Measurements from ENCODE around the gene C1QTNF5. TPM values are rescaled to one million over a fixed set of nuclear protein-coding genes. Genes with fewer than 3 reads are reported as not detected.

C1QTNF5 gene
- total and polyA plus RNA-seq, 4 donors, result 1.9 to 6.4 (median 3.3) TPM

- Histone ChIP-seq H3K9ac (ENCODE audit: low read depth in 1 of 2, low read length in 2 of 2) (no peak overlapping the region), H3K9me3 (ENCODE audit: control insufficient read depth in 4 of 4, low read length in 3 of 4) (no peaks in the 10 kb centered on the region), H3K4me1 (ENCODE audit: control insufficient read depth in 4 of 4, insufficient read depth in 4 of 4, low read length in 3 of 4) (peaks cover 24 to 89% (median 71%) of the 10 kb centered on the region in 4 donors), H3K27ac (ENCODE audit: low read depth in 1 of 2, low read length in 2 of 2) (no peak overlapping the region), H3K4me3 (ENCODE audit: low read depth in 1 of 3, low read length in 3 of 3) (no peak overlapping the region), H3K27me3 (ENCODE audit: control insufficient read depth in 4 of 4, insufficient read depth in 4 of 4, low read length in 3 of 4) (no peaks in the 10 kb centered on the region), H3K36me3 (ENCODE audit: control insufficient read depth in 4 of 4, insufficient read depth in 3 of 4, low read depth in 1 of 4, low read length in 3 of 4) (no peaks in the 10 kb centered on the region)
- TF ChIP-seq RXRA (IDR thresholded peaks at IDR 0.05), result no peak
- no peak for TF ChIP-seq JUND (IDR thresholded peaks at IDR 0.05)
- TF ChIP-seq NR2F2 (IDR thresholded peaks at IDR 0.05), result no peak
- no peak for TF ChIP-seq ATF3 (IDR thresholded peaks at IDR 0.05)
- TF ChIP-seq SP1 (IDR thresholded peaks at IDR 0.05), result no peak
- no peak for TF ChIP-seq CTCF (IDR thresholded peaks at IDR 0.05; ENCODE audit: low read depth, low read length, missing input control)
- no peak for TF ChIP-seq FOXA1 (IDR thresholded peaks at IDR 0.05)
- no peak for TF ChIP-seq RAD21 (IDR thresholded peaks at IDR 0.05)
- TF ChIP-seq REST (IDR thresholded peaks at IDR 0.05), result no peak
- TF ChIP-seq GABPA (IDR thresholded peaks at IDR 0.05 in 1 of 2, conservative IDR thresholded peaks at IDR 0.05 in 1 of 2), result no peak
- DNase-seq (ENCODE audit: low spot score), result no peak
- WGBS, result 92% methylated on average over 11 of the region's 11 CpGs
Measured at GRCh38 chr11:119366690-119367620, 26.3 kb upstream of the C1QTNF5 start.

GRCh38 chr11:119365071-119365591 is 24.4 kb upstream of the C1QTNF5 start:
- Histone ChIP-seq H3K9ac (ENCODE audit: low read depth in 1 of 2, low read length in 2 of 2) (no peak overlapping the region), H3K27ac (ENCODE audit: low read depth in 1 of 2, low read length in 2 of 2) (peak overlapping the region; percentile 57 to 70), H3K4me3 (ENCODE audit: low read depth in 1 of 3, low read length in 3 of 3) (no peak overlapping the region), H3K27me3 (ENCODE audit: control insufficient read depth in 4 of 4, insufficient read depth in 4 of 4, low read length in 3 of 4) (no peaks in the 10 kb centered on the region), H3K36me3 (ENCODE audit: control insufficient read depth in 4 of 4, insufficient read depth in 3 of 4, low read depth in 1 of 4, low read length in 3 of 4) (no peaks in the 10 kb centered on the region), H3K9me3 (ENCODE audit: control insufficient read depth in 4 of 4, low read length in 3 of 4) (no peaks in the 10 kb centered on the region), H3K4me1 (ENCODE audit: control insufficient read depth in 4 of 4, insufficient read depth in 4 of 4, low read length in 3 of 4) (peaks cover 20 to 83% (median 67%) of the 10 kb centered on the region in 4 donors)
- DNase-seq (ENCODE audit: low spot score), result no peak
- 76% methylated on average over 6 of the region's 6 CpGs for WGBS
- TF ChIP-seq NR2F2 (IDR thresholded peaks at IDR 0.05), result no peak
- no peak for TF ChIP-seq ZBTB33 (IDR thresholded peaks at IDR 0.05)
- no peak for TF ChIP-seq CTCF (IDR thresholded peaks at IDR 0.05; ENCODE audit: low read depth, low read length, missing input control)
- no peak for TF ChIP-seq MAX (IDR thresholded peaks at IDR 0.05)
- no peak for TF ChIP-seq SP1 (IDR thresholded peaks at IDR 0.05)
- no peak for TF ChIP-seq YY1 (IDR thresholded peaks at IDR 0.05)
- TF ChIP-seq JUND (IDR thresholded peaks at IDR 0.05), result no peak
- no peak for TF ChIP-seq HNF4A (conservative IDR thresholded peaks at IDR 0.05)
- no peak for TF ChIP-seq HNF4G (IDR thresholded peaks at IDR 0.05)
- TF ChIP-seq FOXA2 (IDR thresholded peaks at IDR 0.05), result no peak
- no peak for TF ChIP-seq GABPA (IDR thresholded peaks at IDR 0.05 in 1 of 2, conservative IDR thresholded peaks at IDR 0.05 in 1 of 2)
